ENCODE measurements around the gene CDC25B. TPM values are rescaled to one million over a fixed set of nuclear protein-coding genes. Genes with fewer than 3 reads are reported as not detected.

Gene CDC25B
- total and polyA plus RNA-seq, 2 of the 8 experiments (the other 6 are each of a cell fraction or from before 2014, with no cell fraction given): 21.7 to 31.2 TPM

DNA sequence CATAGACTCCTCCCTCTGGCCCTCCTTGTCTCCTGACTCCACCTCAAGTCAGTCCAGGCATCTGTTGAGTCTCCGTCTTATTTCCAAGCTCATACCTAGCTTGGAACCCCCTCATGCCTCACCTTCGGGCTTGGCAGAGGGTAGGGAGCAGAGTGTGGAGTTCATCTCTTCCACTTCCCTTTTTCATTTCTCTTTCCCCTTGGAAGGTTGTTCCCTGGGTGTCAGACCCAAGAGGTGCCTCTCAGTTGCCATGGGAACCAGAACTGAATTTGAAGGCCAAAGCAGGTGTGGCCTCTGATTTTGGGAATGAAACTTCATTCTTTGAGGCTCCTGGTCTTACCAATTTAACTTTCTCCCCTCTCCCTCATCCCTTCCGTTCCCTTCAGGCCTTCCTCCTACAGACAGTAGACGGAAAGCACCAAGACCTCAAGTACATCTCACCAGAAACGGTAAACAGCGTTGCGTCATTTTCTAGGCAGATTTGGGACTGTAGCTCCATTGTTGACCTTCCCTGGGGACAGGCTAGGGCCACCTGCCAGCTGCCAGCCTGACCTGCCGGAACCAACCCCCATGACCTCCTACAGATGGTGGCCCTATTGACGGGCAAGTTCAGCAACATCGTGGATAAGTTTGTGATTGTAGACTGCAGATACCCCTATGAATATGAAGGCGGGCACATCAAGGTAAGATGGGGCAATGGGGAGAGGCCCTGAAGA is 6.6 kb downstream of the CDC25B start (continued):
- TF ChIP-seq CHD7 (IDR thresholded peaks at IDR 0.05; ENCODE audit: insufficient replicate concordance, low read length) (no peak), HDAC6 (IDR thresholded peaks at IDR 0.05; ENCODE audit: low read depth, low read length) (no peak), TAF7 (optimal IDR thresholded peaks at IDR 0.05; ENCODE audit: borderline replicate concordance, low read depth, low read length) (no peak), POLR2AphosphoS5 (IDR thresholded peaks at IDR 0.05; ENCODE audit: low read depth, low read length) (no peak), CBX5 (IDR thresholded peaks at IDR 0.05; ENCODE audit: low read depth, low read length) (no peak), ZNF274 (IDR thresholded peaks at IDR 0.05; ENCODE audit: borderline replicate concordance, extremely low read depth, low read length) (no peak), TBP (IDR thresholded peaks at IDR 0.05; ENCODE audit: low read depth, low read length) (no peak), SIX5 (IDR thresholded peaks at IDR 0.05; ENCODE audit: low read depth, low read length) (no peak), CHD1 (IDR thresholded peaks at IDR 0.05; ENCODE audit: low read depth, low read length) (no peak)
- TF ChIP-seq, protein P1, sequence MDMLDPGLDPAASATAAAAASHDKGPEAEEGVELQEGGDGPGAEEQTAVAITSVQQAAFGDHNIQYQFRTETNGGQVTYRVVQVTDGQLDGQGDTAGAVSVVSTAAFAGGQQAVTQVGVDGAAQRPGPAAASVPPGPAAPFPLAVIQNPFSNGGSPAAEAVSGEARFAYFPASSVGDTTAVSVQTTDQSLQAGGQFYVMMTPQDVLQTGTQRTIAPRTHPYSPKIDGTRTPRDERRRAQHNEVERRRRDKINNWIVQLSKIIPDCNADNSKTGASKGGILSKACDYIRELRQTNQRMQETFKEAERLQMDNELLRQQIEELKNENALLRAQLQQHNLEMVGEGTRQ (IDR thresholded peaks at IDR 0.05; ENCODE audit: low read length): no peak

Measured in H1 (cell line).